ENCODE results near the gene ZSCAN1. TPM values are rescaled to one million over a fixed set of nuclear protein-coding genes. Genes with fewer than 3 reads are reported as not detected.
"Not testable (repeated sequence)": the region's sequence is repeated elsewhere in the genome, so short reads cannot be mapped to it uniquely, and the experiment has no call there.

The ZSCAN1 gene
- total and polyA plus RNA-seq, 8 donors, result 0.20 to 0.92 (median 0.44) TPM; not detected in 5

- Histone ChIP-seq H3K27me3 (no peaks in the 10 kb centered on the region), H3K4me3 (peak overlapping the region; percentile 80 to 96 (median 92)), H3K36me3 (peaks cover 33 to 75% (median 66%) of the 10 kb centered on the region in 4 donors), H3K27ac (peak overlapping the region; percentile 93 to 96 (median 94)), H3K9me3 (peaks cover 55 to 86% (median 68%) of the 10 kb centered on the region in 4 donors), H3K4me1 (peaks cover 4 to 35% (median 26%) of the 10 kb centered on the region in 4 donors)
- WGBS, 5 donors, result 4 to 7% (median 5%) methylated on average over 18 to 23 of the region's 23 CpGs
- DNase-seq, result no peak
- intact Hi-C loops (cut with DNase I; ENCODE audit: low total_unique reads), result no loop called here
- TF ChIP-seq CTCF (IDR thresholded peaks at IDR 0.05), result no peak
- no peak for TF ChIP-seq POLR2A (IDR thresholded peaks at IDR 0.05)
- no peak for TF ChIP-seq EP300 (IDR thresholded peaks at IDR 0.05)
- TF ChIP-seq POLR2AphosphoS5 (IDR thresholded peaks at IDR 0.05), result no peak
Observed at GRCh38 chr19:58001895-58002369, 31.9 kb upstream of the ZSCAN1 start.

- Histone ChIP-seq H3K9me3 (peaks cover 60 to 86% (median 70%) of the 10 kb centered on the region in 4 donors), H3K36me3 (peaks cover 28 to 75% (median 66%) of the 10 kb centered on the region in 4 donors), H3K4me1 (peaks cover 4 to 35% (median 26%) of the 10 kb centered on the region in 4 donors), H3K4me3 (peak within 1 kb of the TSS; percentile 80 to 96 (median 92)), H3K27ac (peak within 1 kb of the TSS; percentile 93 to 96 (median 94)), H3K27me3 (no peaks in the 10 kb centered on the region)
- intact Hi-C loops (cut with DNase I; ENCODE audit: low total_unique reads), result no loop called here
- 0 to 1% (median 1%) methylated on average over 19 to 91 of the region's 91 CpGs for WGBS, 5 donors
- DNase-seq, result peak; percentile 89 to 98
- TF ChIP-seq POLR2AphosphoS5 (IDR thresholded peaks at IDR 0.05), result peak; percentile 76 to 95 (median 93)
- TF ChIP-seq CTCF (IDR thresholded peaks at IDR 0.05), result no peak
- TF ChIP-seq POLR2A (IDR thresholded peaks at IDR 0.05), result peak in 1 of 4 donors; percentile 13
Observed at GRCh38 chr19:58002384-58003173, 31.2 kb upstream of the ZSCAN1 start, which contains the start of gene ZNF606. Gene ZNF606 (minus strand): TSS chr19:58002820. CDS start chr19:58001319, 1,501 bp downstream.

- no peak for DNase-seq
- Histone ChIP-seq H3K36me3 (peaks cover 24 to 71% (median 59%) of the 10 kb centered on the region in 4 donors), H3K27me3 (no peaks in the 10 kb centered on the region), H3K4me1 (peaks cover 4 to 35% (median 26%) of the 10 kb centered on the region in 4 donors), H3K4me3 (peak overlapping the region; percentile 80 to 96 (median 92)), H3K9me3 (peaks cover 60 to 88% (median 71%) of the 10 kb centered on the region in 4 donors), H3K27ac (peak overlapping the region; percentile 93 to 96 (median 94))
- WGBS, 5 donors, result 17 to 33% (median 22%) methylated on average over 31 of the region's 31 CpGs
- TF ChIP-seq POLR2AphosphoS5 (IDR thresholded peaks at IDR 0.05) (no peak), POLR2A (IDR thresholded peaks at IDR 0.05) (no peak), CTCF (IDR thresholded peaks at IDR 0.05) (no peak), EP300 (IDR thresholded peaks at IDR 0.05) (no peak)
- intact Hi-C loops (cut with DNase I; ENCODE audit: low total_unique reads), result no loop called here
Observed at GRCh38 chr19:58003174-58003828, 30.5 kb upstream of the ZSCAN1 start.

GRCh38 chr19:58007285-58007684 lies 26.5 kb upstream of the ZSCAN1 start:
- Histone ChIP-seq H3K9me3 (peaks cover 70 to 95% (median 92%) of the 10 kb centered on the region in 4 donors), H3K27me3 (no peaks in the 10 kb centered on the region), H3K36me3 (peaks cover 0 to 42% (median 34%) of the 10 kb centered on the region in 4 donors), H3K4me3 (no peak overlapping the region), H3K4me1 (peaks cover 0 to 38% (median 20%) of the 10 kb centered on the region in 4 donors), H3K27ac (no peak overlapping the region)
- 79 to 96% (median 93%) methylated on average over 1 of the region's 1 CpG for WGBS, 5 donors
- TF ChIP-seq POLR2AphosphoS5 (IDR thresholded peaks at IDR 0.05), result no peak
- no peak for TF ChIP-seq EP300 (IDR thresholded peaks at IDR 0.05)
- no peak for TF ChIP-seq POLR2A (IDR thresholded peaks at IDR 0.05)
- no peak for TF ChIP-seq CTCF (IDR thresholded peaks at IDR 0.05)
- DNase-seq, result no peak
- intact Hi-C loops (cut with DNase I; ENCODE audit: low total_unique reads), result no loop called here

DNA sequence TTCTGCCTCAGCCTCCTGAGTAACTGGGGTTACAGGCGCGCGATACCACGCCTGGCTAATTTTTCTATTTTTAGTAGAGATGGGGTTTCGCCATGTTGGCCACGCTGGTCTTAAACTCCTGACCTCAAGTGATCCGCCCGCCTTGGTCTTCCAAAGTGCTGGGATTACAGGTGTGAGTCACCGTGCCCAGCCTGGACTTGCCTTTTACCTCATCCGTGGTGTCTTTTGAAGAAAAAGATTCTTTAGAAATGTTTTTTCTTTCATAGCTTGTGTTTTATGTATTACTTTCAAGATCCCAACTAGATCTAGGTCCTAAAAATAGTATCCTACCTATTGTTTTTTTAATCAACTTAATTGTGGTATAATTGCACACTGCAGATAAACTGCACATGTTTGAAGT lies 24.9 kb upstream of the ZSCAN1 start:
- not testable (repeated sequence) for H3K27ac ChIP-seq
- WGBS, 5 donors, result 31 to 64% (median 42%) methylated on average over 10 of the region's 10 CpGs

More for the DNA sequence above, 24.9 kb upstream of the ZSCAN1 start:
- Histone ChIP-seq H3K36me3 (peaks cover 0 to 40% (median 34%) of the 10 kb centered on the region in 4 donors), H3K9me3 (peaks cover 72 to 100% (median 98%) of the 10 kb centered on the region in 4 donors), H3K4me1 (peaks cover 0 to 28% (median 12%) of the 10 kb centered on the region in 4 donors)
- H3K27me3 ChIP-seq; intact Hi-C loops (cut with DNase I; ENCODE audit: low total_unique reads); DNase-seq; H3K4me3 ChIP-seq: not testable (repeated sequence)
